ENCODE measurements around the gene ARHGAP24. TPM values are rescaled to one million over a fixed set of nuclear protein-coding genes. Genes with fewer than 3 reads are reported as not detected.
"Not testable (repeated sequence)": the region's sequence is repeated elsewhere in the genome, so short reads cannot be mapped to it uniquely, and the experiment has no call there.

ARHGAP24 gene
- polyA plus RNA-seq, 1 donor = 53.2 TPM

DNA sequence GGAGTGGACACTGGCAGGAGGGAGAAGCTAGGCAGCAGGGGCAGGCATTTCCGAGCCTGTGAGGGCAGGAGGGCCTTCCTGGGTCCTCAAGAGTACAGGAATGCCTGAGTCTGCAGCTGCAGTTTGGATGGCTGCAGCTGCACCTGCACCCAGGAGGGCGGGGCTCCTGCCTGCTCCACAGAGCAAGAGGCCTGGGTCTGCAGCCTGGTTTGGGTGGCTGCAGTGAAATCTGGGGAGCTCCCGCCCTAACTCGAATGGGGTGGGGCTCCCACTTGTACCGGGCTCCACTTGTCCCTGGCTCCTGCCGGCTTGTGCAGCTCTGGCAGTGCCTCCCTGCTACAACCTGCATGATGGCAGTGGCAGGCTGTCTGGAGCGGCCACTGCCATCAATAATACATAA is 436.0 kb downstream of the ARHGAP24 start:
- no peak for DNase-seq (ENCODE audit: low read depth)

DNA sequence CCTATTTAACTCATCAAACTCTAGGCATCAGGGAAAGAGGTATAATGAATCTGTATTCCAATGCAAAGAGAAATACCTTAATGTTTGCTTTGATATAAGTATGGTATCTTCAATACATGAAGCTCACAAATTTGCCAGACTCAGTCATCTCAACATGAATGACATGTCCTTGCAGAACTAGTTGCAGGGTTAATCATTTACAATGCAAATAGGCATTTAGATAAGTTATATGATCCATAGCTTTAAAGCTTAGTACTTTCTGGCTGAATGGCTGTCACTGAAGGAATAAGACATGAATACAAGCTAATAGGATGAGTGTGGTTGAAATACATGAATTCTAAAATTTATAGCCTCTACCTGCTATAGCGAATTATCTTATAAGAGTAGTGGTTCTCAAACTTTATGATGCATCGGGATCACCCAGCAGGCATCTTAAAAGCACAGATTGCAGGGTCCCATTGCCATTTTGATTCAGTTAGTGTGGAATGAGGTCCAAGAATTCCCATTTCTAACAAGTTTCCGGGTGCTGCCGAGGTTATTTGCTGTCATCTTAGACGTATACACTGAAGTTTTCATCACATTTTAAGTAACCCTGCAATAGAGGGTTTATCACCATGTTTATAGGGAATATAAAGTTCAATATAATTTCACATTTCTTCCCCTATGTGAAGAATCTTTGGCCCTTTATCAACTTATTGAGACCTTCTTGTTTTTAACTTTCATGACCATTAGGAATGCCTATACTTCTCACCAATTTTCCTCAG is 439.2 kb downstream of the ARHGAP24 start:
- no peak for DNase-seq (ENCODE audit: low read depth)

DNA sequence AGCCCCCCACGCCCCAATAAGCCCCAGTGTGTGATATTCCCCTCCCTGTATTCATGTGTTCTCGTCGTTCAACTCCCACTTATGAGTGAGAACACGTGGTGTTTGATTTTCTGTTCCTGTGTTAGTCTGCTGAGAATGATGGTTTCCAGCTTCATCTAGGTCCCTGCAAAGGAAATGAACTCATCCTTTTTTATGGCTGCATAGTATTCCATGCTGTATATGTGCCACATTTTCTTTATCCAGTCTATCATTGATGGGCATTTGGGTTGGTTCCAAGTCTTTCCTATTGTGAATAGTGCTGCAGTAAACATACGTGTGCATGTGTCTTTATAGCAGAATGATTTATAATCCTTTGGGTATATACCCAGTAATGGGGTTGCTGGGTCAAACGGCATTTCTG is 440.6 kb downstream of the ARHGAP24 start:
- DNase-seq (ENCODE audit: low read depth) = not testable (repeated sequence)

DNA sequence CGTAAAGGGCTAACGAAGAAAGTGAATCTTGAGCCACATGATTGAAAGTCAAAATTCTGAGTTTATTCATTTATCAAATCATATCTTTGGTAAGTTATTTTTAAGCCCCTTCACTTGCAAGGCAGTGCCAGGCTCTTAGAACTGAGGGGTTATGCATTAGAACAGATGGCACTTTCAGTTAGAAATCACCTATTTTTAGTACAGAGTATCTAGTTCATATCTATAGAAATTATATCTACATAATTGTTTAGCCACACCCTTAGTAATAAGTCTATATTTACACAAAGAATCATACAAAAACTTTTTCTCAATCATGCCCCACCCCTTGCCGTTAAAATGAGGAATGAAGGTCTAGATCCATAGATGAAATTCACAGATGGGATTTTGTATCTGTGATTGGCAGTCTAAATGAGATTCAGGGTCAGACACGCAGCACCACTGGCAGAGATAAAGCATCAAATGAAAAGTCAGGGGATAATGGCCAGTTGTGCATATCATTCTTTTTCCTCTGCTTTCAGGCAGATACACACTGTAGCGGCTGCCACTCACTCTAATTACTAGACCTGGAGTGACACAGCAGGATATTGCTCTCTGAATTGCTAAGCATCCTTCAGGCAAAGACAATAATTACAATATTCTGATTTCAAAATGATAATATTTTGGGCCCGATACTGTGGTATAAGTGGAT is 444.4 kb downstream of the ARHGAP24 start:
- DNase-seq (ENCODE audit: low read depth) = no peak

GRCh38 chr4:85925071-85925470 is 450.1 kb downstream of the ARHGAP24 start:
- no peak for DNase-seq (ENCODE audit: low read depth)

- no peak for DNase-seq (ENCODE audit: low read depth)
Observed at GRCh38 chr4:85928775-85929591, 454.0 kb downstream of the ARHGAP24 start.

GRCh38 chr4:85929961-85930665 is 455.2 kb downstream of the ARHGAP24 start:
- DNase-seq (ENCODE audit: low read depth) = no peak

DNA sequence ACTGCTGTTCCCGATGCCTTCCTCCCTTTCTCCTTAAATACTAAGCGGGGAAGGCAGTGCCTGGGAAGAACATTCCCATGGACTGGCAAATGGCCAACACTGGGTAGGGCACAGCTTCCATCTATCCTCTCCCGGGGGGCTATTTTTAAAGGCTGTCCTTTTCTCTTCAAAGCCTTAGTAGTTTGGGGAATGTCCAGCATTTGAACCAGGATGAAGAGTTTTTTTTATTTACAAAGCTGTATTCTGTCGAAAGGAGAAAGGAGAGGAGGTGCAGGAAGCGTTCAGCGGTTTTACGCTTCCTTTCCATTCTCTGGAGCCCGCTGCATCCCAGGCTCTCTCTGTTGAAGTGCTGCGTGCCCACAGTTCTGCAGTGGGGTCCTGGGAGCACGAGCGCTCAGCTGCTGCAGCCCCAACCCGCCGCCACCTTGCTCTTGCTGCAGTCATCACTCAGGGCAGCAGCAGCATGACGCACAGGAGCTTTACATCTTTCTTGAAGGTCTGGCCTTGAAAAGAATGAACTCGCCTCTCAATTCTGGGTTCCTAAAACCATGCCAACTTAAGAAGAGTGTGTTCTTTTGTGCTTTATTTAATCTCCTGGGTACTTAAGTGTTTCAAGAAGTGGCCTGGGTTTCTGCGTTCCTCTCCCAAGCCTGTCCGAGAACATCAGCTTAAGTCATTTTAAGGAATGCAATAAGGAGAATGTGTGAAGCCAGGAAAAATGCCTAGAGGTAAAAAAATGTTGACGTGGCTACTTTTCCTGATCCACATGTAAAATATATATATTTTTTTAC is 457.7 kb downstream of the ARHGAP24 start:
- no peak for DNase-seq (ENCODE audit: low read depth)

- no peak for DNase-seq (ENCODE audit: low read depth)
Observed at GRCh38 chr4:85933291-85933640, 458.3 kb downstream of the ARHGAP24 start.

GRCh38 chr4:85937507-85937906 is 462.6 kb downstream of the ARHGAP24 start:
- DNase-seq (ENCODE audit: low read depth) = no peak

GRCh38 chr4:85938062-85938461 is 463.1 kb downstream of the ARHGAP24 start:
- no peak for DNase-seq (ENCODE audit: low read depth)

DNA sequence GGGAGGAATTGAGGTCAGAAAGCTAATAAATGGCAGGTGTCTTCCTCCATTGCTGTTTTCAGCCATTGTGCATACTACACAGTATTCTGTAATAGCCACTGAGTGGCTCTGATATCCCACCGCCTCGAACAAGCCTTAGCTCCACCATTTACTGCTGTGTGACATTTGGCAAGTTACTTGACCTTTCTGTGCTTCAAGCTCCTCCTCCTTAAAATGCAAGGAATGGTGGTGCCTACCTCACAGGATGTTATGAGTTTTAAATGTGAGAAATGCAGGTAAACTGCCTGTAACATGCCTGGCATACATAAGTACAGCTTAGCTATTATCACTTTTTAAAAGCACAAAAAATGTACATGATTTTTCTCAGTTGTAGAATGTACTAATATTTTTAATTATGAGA is 464.0 kb downstream of the ARHGAP24 start:
- no peak for DNase-seq (ENCODE audit: low read depth)

DNA sequence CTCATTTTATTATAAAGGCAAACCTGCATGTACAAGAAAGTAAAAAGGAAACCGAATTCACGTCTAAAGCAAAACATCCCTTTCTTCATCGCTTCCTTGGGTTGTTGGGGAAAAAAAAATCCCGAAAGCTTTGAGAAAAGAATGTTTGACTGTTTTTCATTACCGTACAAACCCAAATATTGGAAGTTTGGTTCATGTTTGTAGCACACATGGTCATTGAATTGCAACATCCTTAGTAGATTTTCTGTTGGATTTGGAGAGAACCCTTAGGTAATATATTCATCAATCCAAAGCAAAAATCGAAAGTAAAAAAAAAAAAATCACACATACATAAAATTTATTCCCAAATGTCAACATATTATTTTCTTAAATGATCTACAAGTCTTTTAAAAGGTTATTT is 464.6 kb downstream of the ARHGAP24 start:
- no peak for DNase-seq (ENCODE audit: low read depth)

DNA sequence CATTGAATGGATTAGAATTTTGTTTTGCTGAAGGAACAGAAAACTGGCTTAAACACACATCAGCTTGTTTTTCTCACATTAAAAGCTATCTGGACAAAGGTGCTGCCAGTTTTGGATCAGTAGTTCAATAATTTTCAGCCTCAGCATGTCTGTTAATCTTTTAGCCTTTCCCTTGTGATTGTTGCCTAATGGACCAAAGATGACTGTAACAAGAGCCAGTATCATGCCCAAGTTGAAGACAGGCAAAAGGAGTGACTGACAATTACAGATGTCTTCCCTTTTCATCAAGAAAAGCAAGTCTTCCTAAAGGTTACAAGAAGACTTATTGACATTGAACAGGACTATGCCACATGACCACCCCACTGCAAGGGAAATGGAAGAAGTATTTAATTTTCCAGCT is 465.2 kb downstream of the ARHGAP24 start:
- DNase-seq (ENCODE audit: low read depth) = no peak

- no peak for DNase-seq (ENCODE audit: low read depth)
Observed at GRCh38 chr4:85942107-85942506, 467.2 kb downstream of the ARHGAP24 start.

GRCh38 chr4:85946821-85947220 is 471.9 kb downstream of the ARHGAP24 start:
- DNase-seq (ENCODE audit: low read depth) = no peak

DNA sequence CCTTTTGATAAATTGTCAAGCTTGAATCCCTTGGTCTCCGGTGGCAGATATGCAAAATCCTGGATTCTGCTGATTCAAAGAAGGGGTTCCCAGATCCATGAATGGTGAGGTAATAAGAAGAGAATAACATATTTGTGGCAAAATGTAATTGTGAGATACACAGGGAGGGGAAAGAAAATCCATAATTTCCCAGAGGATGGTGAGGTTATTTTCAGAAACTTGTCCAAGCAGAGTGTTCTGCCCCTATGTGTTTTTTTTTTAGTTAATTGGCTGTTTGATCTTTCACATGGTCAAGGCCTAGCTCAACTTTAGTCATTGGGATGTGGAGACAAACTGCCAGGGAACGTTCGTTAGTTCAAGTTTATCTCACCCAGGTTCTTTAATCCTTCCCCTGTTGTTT is 476.1 kb downstream of the ARHGAP24 start:
- DNase-seq (ENCODE audit: low read depth) = no peak

DNA sequence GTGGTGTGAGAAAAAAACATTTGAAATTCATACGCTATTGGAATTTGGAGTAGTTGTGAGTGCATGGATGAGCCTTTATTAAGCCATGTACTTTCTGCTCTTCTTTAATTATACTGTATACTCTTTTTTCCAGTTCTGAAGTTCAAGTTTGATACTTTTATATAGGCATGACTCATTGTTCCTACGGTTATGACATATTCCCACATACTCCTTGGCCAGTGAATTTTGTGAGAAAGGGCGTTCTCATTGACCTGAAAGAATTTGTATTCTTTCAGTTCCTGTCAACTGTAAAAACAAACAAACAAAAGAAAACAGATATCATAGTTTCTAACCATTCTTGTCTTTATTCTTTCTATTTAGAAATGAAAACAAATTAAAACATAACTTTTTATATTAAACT is 477.6 kb downstream of the ARHGAP24 start:
- no peak for DNase-seq (ENCODE audit: low read depth)

DNA sequence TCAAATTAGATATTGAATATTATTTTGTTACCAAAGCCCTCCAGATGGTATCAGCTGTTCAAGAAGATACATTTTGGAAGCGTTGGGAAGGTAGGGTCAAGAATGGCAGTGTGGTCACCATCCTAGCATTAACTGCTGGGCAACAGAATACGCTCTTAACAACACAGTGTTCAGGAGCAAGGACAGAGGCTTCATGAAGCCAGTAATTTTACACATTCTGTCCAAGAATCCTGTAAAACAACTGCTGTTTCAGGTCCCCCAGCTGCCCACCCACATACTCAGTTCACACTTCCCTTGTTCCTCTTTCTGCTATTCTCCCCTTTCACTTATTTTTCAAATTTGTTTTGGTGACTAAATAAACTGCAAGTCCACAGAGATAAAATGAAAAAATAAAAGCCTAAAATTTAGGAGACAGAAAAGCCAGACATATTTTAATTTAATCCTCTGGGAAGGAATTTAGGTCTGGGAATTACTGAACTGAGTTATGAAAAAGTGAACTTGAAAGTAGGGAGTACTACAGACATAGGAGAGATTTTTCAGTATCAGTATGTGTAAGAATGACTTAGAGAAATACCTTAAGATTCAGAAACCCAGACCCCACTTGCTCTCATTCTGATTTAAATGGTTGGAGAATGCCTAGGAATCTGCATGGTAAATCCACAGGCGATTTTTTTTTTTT is 478.2 kb downstream of the ARHGAP24 start:
- DNase-seq (ENCODE audit: low read depth) = no peak

- no peak for DNase-seq (ENCODE audit: low read depth)
Observed at GRCh38 chr4:85953651-85954018, 478.7 kb downstream of the ARHGAP24 start.
